Suppressor macrophage treated with lipopolysaccharide for 4 hours (primary cell): ENCODE results near the gene TMEM253.

Source experiments
- DNase-seq: peaks from one replicate; pipeline ENCODE4 v3.0.0-alpha.2; 2020

Gene TMEM253

DNA sequence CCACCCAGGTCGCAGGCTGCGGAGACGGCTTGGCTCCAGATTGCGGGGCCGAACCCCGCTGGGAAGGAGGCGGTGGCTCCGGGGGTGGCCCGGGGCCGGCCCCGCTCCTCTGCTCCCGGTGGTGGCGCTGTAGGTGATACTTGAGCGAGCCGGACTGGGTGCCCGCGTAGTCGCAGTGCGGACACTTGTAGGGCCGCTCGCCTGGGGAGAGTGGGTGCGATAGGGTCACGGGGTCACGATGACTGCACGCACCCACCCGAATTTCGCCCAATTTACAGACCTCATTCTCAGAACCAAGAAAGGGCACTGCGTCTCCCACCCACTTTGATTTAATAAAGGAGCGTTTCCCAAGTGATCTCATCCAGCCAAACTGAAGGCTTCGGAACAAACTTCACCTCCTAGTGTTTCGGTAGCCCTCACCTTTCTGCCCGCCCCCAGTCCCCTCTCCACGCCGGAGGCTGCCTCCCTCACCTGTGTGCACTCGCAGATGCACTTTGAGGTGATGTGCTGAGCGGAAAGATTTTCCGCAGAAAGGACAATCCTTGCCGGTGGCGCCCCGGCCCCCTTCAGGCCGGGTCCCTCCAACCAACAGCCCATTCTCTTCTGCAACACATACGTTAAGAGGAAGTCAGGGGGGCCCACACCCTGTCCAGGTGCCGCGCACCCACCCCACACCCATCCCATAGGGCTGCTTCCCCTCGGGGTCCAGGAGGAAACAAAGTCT, 9.8 kb upstream of the TMEM253 start:
- no peak for DNase-seq

GRCh38 chr14:21091821-21092272, 9.0 kb upstream of the TMEM253 start:
- DNase-seq, result no peak

DNA sequence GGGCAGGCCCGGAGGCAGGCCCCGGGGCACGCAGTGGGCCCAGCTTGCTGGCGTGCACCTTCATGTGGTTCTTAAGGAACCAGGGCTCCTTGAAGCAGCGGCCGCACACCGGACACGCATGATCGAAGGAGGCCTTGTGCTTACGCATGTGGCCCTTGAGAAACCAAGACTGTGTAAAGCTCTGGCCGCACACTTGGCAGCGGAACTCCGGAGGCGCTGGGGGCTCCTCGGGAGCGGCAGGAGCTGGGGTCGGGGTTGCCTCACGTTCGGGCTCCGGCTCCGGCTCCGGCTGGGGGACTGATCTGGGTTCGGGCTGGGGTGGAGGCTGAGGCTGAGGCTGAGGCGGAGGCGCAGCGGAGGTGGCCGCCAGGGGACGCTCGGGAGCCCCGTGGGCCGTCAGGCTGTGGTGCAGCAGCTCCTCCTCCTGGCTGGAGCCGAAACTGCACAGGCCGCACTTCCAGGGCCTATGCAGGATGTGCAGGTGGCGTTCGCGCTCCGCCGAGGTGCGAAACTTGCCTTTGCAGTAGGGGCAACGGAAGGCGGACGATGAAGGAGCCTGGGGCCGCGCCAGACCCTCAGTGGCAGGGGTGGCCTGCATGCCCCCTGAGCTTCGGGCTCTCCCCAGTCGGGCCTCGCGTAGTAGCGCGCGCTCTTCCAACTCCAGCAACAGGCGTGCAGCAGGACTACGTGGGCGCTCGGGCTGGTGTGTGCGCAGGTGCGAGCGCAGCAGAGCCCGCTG, 8.4 kb upstream of the TMEM253 start:
- peak; percentile 87 for DNase-seq

GRCh38 chr14:21093018-21093417, 7.8 kb upstream of the TMEM253 start:
- no peak for DNase-seq

DNA sequence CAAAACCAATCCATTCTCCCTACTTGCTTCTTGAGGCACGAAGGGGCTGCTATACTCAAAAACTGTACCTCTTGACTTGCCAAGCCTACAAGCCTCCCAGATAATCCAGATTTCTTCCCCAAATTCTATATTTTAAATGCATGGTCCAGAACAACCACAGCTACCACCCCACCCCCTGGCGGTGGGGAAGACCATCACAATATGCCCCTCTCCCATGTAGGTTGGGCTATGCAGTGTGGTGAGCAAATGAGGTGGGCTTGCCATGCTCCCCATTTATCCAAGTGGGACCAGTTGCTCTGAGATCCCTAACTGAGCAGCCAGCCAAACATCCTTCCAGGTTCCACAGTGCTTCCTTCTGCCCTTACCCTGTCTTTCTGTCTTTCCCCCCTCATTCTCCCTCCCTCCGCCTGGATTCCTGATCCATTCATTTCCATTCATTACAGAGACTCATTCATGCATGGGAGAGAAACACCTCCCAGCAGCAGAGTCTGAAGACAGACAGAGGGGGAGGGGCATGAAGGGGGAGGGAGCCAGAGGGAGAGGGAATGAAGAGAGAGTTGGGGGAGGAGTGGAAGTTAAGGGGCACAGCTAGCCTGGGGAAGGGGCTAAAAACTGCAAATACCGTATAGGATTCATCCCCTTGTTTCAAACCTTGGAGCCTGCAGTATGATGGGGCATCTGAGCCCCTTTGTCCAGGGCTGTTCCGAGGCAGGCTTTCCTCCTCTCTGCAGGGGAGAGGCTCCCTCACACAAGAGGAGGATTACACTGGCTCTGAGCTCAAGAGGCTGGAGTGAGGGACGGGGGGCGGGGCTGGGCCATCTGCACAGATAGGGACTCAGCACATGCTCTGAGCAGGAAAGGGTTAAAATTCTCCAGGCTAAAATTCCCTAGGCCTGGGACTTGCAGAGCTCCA, 6.8 kb upstream of the TMEM253 start:
- DNase-seq, result no peak

- DNase-seq, result no peak
Measured at GRCh38 chr14:21095430-21096205, 5.2 kb upstream of the TMEM253 start.

DNA sequence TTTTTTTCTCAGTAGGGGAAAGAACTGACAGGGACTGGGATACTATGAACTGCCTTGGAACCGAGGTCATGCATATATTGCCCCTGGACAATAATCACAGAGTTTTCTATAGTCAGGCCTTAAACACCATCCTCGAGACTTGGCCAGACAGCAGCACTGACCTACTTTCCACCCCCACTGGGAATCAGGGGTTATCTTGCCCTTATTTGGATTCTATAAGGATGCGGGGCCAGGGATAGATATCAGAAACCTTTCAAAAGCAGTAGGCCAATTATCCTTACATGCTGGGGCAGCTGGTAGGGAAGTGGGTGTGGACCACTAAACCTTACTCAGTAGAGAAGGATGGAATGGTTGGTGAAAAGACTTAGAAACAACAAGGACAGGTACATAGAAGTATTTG, 4.4 kb upstream of the TMEM253 start:
- no peak for DNase-seq

DNA sequence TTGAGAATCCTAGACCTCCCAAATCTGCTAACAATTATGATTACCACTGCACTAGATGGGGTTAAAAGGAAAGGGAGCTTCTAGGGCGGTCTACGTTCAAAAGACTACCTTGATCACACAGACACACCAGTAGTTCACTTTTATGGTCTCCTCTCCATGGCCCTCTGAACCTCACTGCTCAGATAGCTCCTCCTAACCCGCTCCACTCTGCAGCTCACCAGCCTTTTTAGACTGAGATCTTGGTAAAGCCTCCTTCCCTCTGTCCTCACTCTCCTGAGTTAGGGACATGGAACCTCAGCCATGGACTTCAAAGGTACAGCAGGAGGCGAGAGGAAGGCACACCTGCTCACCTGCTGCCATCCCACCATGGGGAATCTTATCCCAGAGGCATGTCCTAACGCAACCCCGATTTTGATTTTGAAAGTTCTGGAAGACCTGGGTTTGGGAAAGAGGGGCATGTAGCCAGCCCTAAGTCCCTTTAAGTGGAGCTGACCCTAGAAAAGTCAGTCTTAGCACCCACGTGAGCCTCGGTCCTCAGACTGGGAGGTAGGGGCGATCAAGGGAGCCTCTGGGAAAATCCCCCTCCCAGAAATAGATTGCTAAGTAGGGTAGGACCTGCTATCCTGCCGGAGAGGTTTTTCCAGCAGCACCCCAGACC, 3.8 kb upstream of the TMEM253 start:
- DNase-seq, result no peak

DNA sequence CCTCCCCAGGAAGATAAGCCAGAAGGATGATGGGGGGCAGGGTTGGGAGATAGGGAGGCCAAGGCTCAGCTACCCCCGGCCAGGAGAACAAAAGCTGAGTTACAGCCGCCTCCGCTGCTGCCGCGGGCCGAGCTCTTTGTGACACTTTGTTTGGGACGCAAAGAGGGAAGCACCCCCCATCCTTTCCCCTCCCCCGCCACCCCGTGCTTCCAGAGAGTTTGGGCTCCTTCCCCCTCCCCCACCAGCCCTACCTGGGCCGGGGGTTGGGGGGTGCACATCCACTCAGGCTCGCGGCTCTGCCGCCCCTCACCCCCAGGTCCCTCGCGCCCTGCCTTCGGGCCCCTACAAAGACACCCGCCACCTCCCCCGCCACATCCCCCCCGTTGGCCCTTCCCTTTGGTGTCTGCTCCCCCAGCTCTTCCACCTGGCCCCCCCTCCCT, 3.2 kb upstream of the TMEM253 start:
- DNase-seq, result no peak

GRCh38 chr14:21098076-21098891, 2.6 kb upstream of the TMEM253 start, which contains the start of gene ZNF219:
Gene ZNF219 (minus strand): TSS chr14:21098655. CDS start chr14:21093591, 5,064 bp downstream.
- peak; percentile 30 for DNase-seq

- no peak for DNase-seq
Measured at GRCh38 chr14:21098892-21099595, 1.8 kb upstream of the TMEM253 start.

GRCh38 chr14:21099596-21099985, 1.3 kb upstream of the TMEM253 start:
- DNase-seq, result no peak

GRCh38 chr14:21101802-21102413, 1.0 kb downstream of the TMEM253 start:
- DNase-seq, result peak; percentile 22

DNA sequence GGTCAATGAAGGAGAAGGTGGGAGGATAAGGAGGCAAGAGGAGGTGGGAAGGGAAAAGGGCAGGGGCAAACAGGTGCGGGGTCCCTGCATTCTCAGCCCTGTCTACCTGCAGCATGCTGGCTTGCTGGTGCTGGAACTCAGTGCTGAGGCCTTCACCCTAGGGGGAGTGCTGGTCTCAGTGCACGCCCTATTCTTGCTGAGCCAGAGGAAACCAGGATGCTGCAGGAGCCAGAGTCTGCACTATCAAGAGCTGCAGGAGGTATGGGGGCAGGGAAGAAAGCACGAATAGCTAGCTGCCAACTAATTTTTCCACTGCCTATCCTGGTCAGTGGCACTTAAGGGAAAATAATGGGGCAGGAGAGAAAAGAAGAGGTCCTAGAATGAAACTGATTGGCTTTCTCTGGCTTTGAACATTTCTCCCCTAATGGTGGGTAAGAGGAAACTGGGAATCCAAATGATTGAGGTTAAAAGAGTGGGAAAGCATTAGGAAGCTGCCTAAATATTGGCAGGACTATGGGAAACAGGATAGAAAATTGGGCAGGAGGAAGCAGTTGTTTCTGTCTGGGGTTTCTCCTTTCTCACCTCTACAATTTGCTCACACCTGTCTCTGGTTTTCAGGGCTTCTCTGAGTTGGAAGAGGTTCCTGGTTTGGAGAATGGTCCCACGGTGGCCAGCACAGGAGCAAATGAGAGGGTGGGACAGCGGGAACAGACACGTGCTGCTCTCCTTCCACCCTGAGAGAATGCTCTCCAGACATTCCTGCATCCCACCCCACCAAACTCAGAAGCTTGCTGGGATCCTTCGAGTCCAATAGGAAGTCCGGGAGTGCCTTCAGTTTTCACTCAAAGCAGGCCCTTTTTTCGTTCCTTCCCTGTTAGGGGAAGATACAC, 1.9 kb downstream of the TMEM253 start:
- no peak for DNase-seq

DNA sequence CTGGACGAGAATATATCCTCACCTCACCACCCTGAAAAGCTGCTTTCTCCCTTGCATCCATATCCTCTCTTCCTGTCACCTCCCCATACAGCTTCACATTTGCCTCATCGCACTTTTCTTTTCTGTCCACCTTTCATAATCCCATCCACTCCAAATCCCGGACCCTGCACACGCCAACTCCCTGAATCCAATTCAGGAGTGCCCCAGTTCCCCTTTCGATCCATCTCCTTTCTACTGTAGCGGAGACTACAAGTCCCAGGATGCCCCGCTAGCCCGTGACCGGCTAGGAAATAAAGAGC, 2.5 kb downstream of the TMEM253 start:
- no peak for DNase-seq

DNA sequence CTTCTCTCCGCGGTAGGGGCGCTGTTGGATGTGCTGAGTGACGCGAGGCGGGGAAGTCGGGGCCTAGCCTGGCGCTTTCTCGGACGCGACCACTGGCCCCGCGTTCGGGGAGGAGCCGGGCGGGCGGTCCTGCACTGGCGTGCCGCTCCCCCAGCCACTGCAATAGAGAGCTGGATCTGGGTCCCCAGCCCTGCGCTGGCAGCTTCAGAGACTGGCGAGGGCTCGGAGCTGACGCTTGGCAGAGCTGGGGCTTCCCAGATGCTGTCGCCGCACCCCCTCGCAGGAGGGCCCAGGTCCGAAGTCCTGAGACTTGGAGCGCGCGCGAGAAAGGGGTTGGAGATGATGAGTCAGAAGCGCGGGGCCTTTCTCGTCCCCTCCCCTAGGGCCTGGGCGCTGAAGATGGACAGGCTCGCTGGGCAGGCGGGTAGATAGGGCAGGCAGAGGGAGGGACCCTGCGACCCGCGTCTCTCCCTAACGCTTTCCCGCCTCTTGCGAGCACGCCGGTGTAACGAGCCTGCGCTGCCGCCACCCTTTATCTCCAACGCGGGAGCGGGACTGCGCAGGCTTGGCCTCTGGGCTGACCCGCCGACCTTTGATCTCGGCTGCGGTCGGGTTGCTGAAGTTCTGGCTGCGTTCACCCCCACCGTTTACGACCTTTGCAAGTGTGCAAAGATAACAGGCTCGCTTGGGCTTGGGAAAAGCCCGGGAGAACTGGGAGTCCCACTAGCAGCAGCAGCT, 3.0 kb downstream of the TMEM253 start:
- DNase-seq, result peak; percentile 98

- peak; percentile 72 for DNase-seq
Measured at GRCh38 chr14:21104448-21105060, 3.7 kb downstream of the TMEM253 start.

DNA sequence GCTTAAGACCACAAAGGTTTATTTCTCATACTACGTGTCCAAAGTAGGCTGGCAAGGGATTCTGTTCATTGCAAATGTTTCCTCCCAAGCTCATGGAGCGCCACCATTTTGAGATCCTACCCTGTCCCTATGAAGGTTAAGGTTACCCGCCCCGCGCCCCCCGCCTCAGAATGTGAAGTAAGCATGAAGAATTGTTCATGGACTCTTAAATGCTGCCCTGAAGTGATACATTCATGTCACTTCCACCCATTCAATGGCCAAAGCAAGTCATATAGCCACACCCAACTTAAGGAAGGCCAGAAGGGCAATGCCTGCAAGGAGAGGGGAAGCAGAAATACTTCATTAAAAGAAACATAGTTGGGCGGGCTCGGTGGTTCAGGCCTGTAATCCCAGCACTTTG, 4.2 kb downstream of the TMEM253 start:
- DNase-seq, result peak; percentile 18
